GM12892 (cell line): ENCODE results near the gene RNF144A.

ENCODE experiments used
- POLR2A ChIP-seq: IDR thresholded peaks from 2 replicates; pipeline ENCODE4 v1.6.1; 2011; ENCODE audit warnings: low read depth, low read length, control low read depth
- POLR2AphosphoS5 ChIP-seq: IDR thresholded peaks from 2 replicates; pipeline ENCODE4 v1.6.1; 2011; ENCODE audit warnings: low read depth, low read length, control low read depth

DNA sequence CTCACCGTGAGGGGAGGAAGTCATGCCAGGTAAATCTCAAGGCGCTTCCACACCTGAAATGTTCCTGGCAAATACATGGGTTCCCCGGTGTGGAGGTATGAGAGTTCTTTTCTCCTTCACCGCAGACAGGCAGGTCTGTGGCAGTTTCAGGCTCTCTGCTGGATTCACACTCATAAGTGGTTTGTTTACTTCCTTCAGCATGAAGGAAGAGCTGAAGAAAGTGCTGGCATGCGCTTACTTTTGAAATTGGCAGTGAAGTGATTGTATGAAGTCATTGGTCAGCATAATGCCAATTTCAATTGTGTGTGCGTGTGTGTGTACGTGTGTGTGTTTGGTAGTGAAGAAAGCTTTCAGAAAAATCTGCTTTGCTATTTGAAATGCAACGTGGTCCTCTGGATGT lies 43.4 kb downstream of the RNF144A start:
- no peak for TF ChIP-seq POLR2AphosphoS5
- no peak for TF ChIP-seq POLR2A
